ENCODE results near the gene TENM3. TPM values are rescaled to one million over a fixed set of nuclear protein-coding genes. Genes with fewer than 3 reads are reported as not detected.
"Not testable (repeated sequence)": the region's sequence is repeated elsewhere in the genome, so short reads cannot be mapped to it uniquely, and the experiment has no call there.

The TENM3 gene
- total RNA-seq, 1 experiment from 2014 or later, result 0.87 TPM

- ATAC-seq, result no peak
- no peak overlapping the region for H3K4me2 ChIP-seq (ENCODE audit: low read length)
- no peaks in the 10 kb centered on the region for H3K79me2 ChIP-seq (ENCODE audit: low read length)
- H4K20me1 ChIP-seq (ENCODE audit: low read length), result no peaks in the 10 kb centered on the region
- CTCF ChIA-PET, result no interaction called here
- H3K27ac ChIP-seq (ENCODE audit: low read length), result no peak overlapping the region
- H3K27me3 ChIP-seq (ENCODE audit: low read length), result no peaks in the 10 kb centered on the region
- H3K4me3 ChIP-seq (ENCODE audit: low read length), result no peak overlapping the region
- BruUV-seq (replicated peaks), result no TSS peak
- intact Hi-C loops (cut with micrococcal nuclease), result no loop called here
- H3K9ac ChIP-seq (ENCODE audit: low read length), result no peak overlapping the region
- no peaks in the 10 kb centered on the region for H3K9me3 ChIP-seq (ENCODE audit: low read length)
- DNase-seq, result no peak
- POLR2A ChIA-PET (ENCODE audit: unreplicated experiment), result no interaction called here
- H3K4me1 ChIP-seq (ENCODE audit: insufficient read depth, low read length), result no peaks in the 10 kb centered on the region
- no peak overlapping the region for H2AFZ ChIP-seq (ENCODE audit: low read length)
- no peaks in the 10 kb centered on the region for H3K9me2 ChIP-seq (replicated peaks; ENCODE audit: low read length)
- no peaks in the 10 kb centered on the region for H3F3A ChIP-seq (ENCODE audit: low read length, unreplicated experiment)
- no peaks in the 10 kb centered on the region for H3K36me3 ChIP-seq (ENCODE audit: low read depth, low read length)
- no peak for TF ChIP-seq CTCF (conservative IDR thresholded peaks at IDR 0.05; ENCODE audit: low read depth, low read length)
Observed at GRCh38 chr4:182238355-182238931, 4.8 kb upstream of the TENM3 start.

- Histone ChIP-seq H3F3A (ENCODE audit: low read length, unreplicated experiment) (no peaks in the 10 kb centered on the region), H3K9me2 (replicated peaks; ENCODE audit: low read length) (no peaks in the 10 kb centered on the region), H3K79me2 (ENCODE audit: low read length) (no peaks in the 10 kb centered on the region), H3K9ac (ENCODE audit: low read length) (no peak overlapping the region), H2AFZ (ENCODE audit: low read length) (no peak overlapping the region), H3K27me3 (ENCODE audit: low read length) (no peaks in the 10 kb centered on the region), H3K4me2 (ENCODE audit: low read length) (no peak overlapping the region), H3K9me3 (ENCODE audit: low read length) (no peaks in the 10 kb centered on the region), H4K20me1 (ENCODE audit: low read length) (no peaks in the 10 kb centered on the region), H3K4me3 (ENCODE audit: low read length) (no peak overlapping the region), H3K27ac (ENCODE audit: low read length) (no peak overlapping the region), H3K4me1 (ENCODE audit: insufficient read depth, low read length) (no peaks in the 10 kb centered on the region), H3K36me3 (ENCODE audit: low read depth, low read length) (no peaks in the 10 kb centered on the region)
- CTCF ChIA-PET, result no interaction called here
- no TSS peak for BruUV-seq (replicated peaks)
- TF ChIP-seq EZH2phosphoT487 (IDR thresholded peaks at IDR 0.05; ENCODE audit: borderline replicate concordance, low read length) (no peak), CTCF (conservative IDR thresholded peaks at IDR 0.05; ENCODE audit: low read depth, low read length) (no peak), EZH2 (IDR thresholded peaks at IDR 0.05; ENCODE audit: low read length, unreplicated experiment) (no peak)
- DNase-seq (no peak), ATAC-seq (no peak)
- intact Hi-C loops (cut with micrococcal nuclease), result no loop called here
- POLR2A ChIA-PET (ENCODE audit: unreplicated experiment), result no interaction called here
Observed at GRCh38 chr4:182240161-182241130, 2.8 kb upstream of the TENM3 start.

GRCh38 chr4:182242260-182242659 lies 942 bp upstream of the TENM3 start:
- H2AFZ ChIP-seq (ENCODE audit: low read length); H3K4me1 ChIP-seq (ENCODE audit: insufficient read depth, low read length); H3K9me3 ChIP-seq (ENCODE audit: low read length); intact Hi-C loops (cut with micrococcal nuclease); DNase-seq; H3K27me3 ChIP-seq (ENCODE audit: low read length); H3F3A ChIP-seq (ENCODE audit: low read length, unreplicated experiment); POLR2A ChIA-PET (ENCODE audit: unreplicated experiment); CTCF ChIA-PET; H3K4me3 ChIP-seq (ENCODE audit: low read length); H3K4me2 ChIP-seq (ENCODE audit: low read length); H3K79me2 ChIP-seq (ENCODE audit: low read length); BruUV-seq (replicated peaks); H3K27ac ChIP-seq (ENCODE audit: low read length); H3K36me3 ChIP-seq (ENCODE audit: low read depth, low read length); H3K9ac ChIP-seq (ENCODE audit: low read length); ATAC-seq; H3K9me2 ChIP-seq (replicated peaks; ENCODE audit: low read length); H4K20me1 ChIP-seq (ENCODE audit: low read length): not testable (repeated sequence)
